Osteoblast (primary cell): ENCODE results near the gene CACNA2D1. TPM values are rescaled to one million over a fixed set of nuclear protein-coding genes. Genes with fewer than 3 reads are reported as not detected.

Experiments
- DNase-seq: peaks from one replicate; pipeline ENCODE4 v3.0.0; 2011; ENCODE audit warnings: low spot score, mixed read lengths; ENCODE audit not compliant: insufficient read length; ENCODE audit errors: missing footprints
- H2AFZ ChIP-seq: 2 replicates; pipeline ENCODE4 v1.6.0; 2011; ENCODE audit warnings: mild to moderate bottlenecking, low read length
- H3K27ac ChIP-seq: 2 replicates; pipeline ENCODE4 v1.5.1; 2011; ENCODE audit warnings: mild to moderate bottlenecking, low read depth, low read length, moderate library complexity
- H3K27me3 ChIP-seq: 2 replicates; pipeline ENCODE4 v1.6.0; 2012; ENCODE audit warnings: mild to moderate bottlenecking, control low read depth, inconsistent platforms, low read length, moderate library complexity; ENCODE audit not compliant: insufficient read depth
- H3K36me3 ChIP-seq: 2 replicates; pipeline ENCODE4 v1.5.1; 2011; ENCODE audit warnings: mild to moderate bottlenecking, low read length, control low read depth, moderate library complexity; ENCODE audit not compliant: insufficient read depth
- H3K4me1 ChIP-seq: 2 replicates; pipeline ENCODE4 v1.5.1; 2011; ENCODE audit warnings: mild to moderate bottlenecking, low read length, control low read depth, moderate library complexity; ENCODE audit not compliant: insufficient read depth
- H3K4me2 ChIP-seq: 2 replicates; pipeline ENCODE4 v1.6.0; 2011; ENCODE audit warnings: mild to moderate bottlenecking, low read length; ENCODE audit not compliant: insufficient read depth
- H3K4me3 ChIP-seq: fragments of 200-600 bp; sonication (generic); 3 replicates; pipeline ENCODE4 v1.5.1; 2012; ENCODE audit warnings: mild to moderate bottlenecking, low read length, inconsistent platforms; ENCODE audit not compliant: insufficient read depth
- H3K79me2 ChIP-seq: 2 replicates; pipeline ENCODE4 v1.6.0; 2012; ENCODE audit warnings: mild to moderate bottlenecking, low read length, control low read depth, inconsistent platforms; ENCODE audit not compliant: insufficient read depth
- H3K9me3 ChIP-seq: 2 replicates; pipeline ENCODE4 v1.5.1; 2011; ENCODE audit warnings: low read depth, low read length, control low read depth
- H4K20me1 ChIP-seq: 2 replicates; pipeline ENCODE4 v1.6.0; 2012; ENCODE audit warnings: mild to moderate bottlenecking, low read length, control low read depth; ENCODE audit not compliant: insufficient read depth
- total RNA-seq: library from RNA; depleted of rRNA; stranded (reverse); fragments of >200 nt; gene quantifications from 2 replicates; pipeline ENCODE4 v1.2.3, GENCODE V29; 2012
- TF ChIP-seq, protein P1 (sequence below): IDR thresholded peaks from 2 replicates; pipeline ENCODE4 v1.5.1; 2011; ENCODE audit warnings: mild to moderate bottlenecking, low read depth, low read length, moderate library complexity; ENCODE audit errors: extremely low read depth

Gene CACNA2D1
- total RNA-seq, 1 donor = 145 TPM

DNA sequence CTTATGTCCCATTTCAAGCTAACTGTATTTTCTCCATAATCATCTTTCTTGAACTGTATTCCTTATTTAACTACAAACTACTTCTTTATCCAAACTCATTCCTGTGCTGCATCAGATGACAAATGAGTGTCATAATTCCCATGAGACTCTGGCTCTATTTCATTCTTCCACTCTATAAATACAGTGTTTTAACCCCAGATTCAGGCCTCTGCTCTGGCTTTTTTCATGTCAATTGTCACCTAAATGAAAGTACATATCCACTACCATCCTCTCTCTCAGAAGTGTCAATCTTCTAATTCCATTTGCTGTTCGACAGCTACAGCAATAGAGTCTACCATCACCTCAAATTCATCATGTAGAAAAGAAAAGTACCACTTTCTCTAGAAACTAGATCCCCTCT lies 172.7 kb downstream of the CACNA2D1 start:
- Histone ChIP-seq H3K27me3 (no peaks in the 10 kb centered on the region), H3K4me3 (no peak overlapping the region), H3K4me2 (no peak overlapping the region), H3K4me1 (peaks cover 20% of the 10 kb centered on the region), H3K27ac (no peak overlapping the region), H3K9me3 (no peaks in the 10 kb centered on the region), H2AFZ (no peak overlapping the region), H3K79me2 (peaks cover 2% of the 10 kb centered on the region), H3K36me3 (no peaks in the 10 kb centered on the region), H4K20me1 (peaks cover 9% of the 10 kb centered on the region)
- TF ChIP-seq, protein P1, sequence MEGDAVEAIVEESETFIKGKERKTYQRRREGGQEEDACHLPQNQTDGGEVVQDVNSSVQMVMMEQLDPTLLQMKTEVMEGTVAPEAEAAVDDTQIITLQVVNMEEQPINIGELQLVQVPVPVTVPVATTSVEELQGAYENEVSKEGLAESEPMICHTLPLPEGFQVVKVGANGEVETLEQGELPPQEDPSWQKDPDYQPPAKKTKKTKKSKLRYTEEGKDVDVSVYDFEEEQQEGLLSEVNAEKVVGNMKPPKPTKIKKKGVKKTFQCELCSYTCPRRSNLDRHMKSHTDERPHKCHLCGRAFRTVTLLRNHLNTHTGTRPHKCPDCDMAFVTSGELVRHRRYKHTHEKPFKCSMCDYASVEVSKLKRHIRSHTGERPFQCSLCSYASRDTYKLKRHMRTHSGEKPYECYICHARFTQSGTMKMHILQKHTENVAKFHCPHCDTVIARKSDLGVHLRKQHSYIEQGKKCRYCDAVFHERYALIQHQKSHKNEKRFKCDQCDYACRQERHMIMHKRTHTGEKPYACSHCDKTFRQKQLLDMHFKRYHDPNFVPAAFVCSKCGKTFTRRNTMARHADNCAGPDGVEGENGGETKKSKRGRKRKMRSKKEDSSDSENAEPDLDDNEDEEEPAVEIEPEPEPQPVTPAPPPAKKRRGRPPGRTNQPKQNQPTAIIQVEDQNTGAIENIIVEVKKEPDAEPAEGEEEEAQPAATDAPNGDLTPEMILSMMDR = no peak
- DNase-seq = no peak

DNA sequence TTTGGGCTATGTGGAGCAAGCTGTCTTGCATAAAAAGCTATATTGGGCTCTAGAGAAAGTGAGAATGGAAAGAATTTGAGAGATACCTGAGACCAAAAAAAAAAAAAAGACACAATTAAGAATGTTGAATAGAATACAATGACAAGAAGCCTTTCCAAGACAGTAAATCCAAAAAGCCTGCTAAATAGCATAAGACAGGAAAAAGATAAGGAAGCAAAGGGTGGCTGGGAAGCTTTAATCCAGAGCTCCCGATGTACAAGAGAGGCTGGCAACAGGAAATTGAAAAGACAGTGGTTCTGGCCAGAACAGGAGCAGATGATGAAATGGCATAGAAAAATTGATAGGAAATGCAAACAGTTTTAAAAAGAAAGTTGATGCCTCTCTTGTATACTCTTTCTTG lies 174.9 kb downstream of the CACNA2D1 start:
- Histone ChIP-seq H3K9me3 (no peaks in the 10 kb centered on the region), H3K4me1 (peaks cover 20% of the 10 kb centered on the region), H3K79me2 (no peaks in the 10 kb centered on the region), H3K27ac (no peak overlapping the region), H3K36me3 (no peaks in the 10 kb centered on the region), H3K27me3 (no peaks in the 10 kb centered on the region), H4K20me1 (peaks cover 13% of the 10 kb centered on the region), H3K4me2 (no peak overlapping the region), H2AFZ (no peak overlapping the region), H3K4me3 (no peak overlapping the region)
- no peak for DNase-seq
- TF ChIP-seq, protein P1 = no peak

DNA sequence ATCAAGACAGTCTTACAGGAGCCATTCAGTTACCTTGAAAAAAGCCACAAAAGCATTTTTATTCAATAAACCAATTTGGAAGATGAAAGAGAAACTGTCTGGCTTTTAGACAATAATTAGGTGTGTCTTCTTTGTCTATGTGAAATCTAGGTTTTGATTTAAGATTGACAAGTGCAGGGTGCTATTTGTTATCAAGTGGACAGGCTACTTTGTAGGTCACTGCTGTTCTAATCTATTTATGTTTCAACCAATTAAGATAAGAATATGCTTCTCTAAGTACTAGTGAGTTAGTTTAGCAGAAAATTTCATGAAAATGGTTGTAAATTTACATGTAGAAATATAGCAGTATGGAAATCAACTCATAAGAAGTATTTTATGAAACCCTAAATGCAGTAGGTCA lies 177.5 kb downstream of the CACNA2D1 start:
- no peaks in the 10 kb centered on the region for H3K9me3 ChIP-seq
- peaks cover 17% of the 10 kb centered on the region for H3K4me1 ChIP-seq
- no peaks in the 10 kb centered on the region for H3K79me2 ChIP-seq
- TF ChIP-seq, protein P1 = no peak
- peaks cover 3% of the 10 kb centered on the region for H3K36me3 ChIP-seq
- H3K27me3 ChIP-seq = no peaks in the 10 kb centered on the region
- H2AFZ ChIP-seq = no peak overlapping the region
- H4K20me1 ChIP-seq = peaks cover 16% of the 10 kb centered on the region
- H3K4me3 ChIP-seq = no peak overlapping the region
- no peak overlapping the region for H3K4me2 ChIP-seq
- no peak for DNase-seq
- no peak overlapping the region for H3K27ac ChIP-seq

DNA sequence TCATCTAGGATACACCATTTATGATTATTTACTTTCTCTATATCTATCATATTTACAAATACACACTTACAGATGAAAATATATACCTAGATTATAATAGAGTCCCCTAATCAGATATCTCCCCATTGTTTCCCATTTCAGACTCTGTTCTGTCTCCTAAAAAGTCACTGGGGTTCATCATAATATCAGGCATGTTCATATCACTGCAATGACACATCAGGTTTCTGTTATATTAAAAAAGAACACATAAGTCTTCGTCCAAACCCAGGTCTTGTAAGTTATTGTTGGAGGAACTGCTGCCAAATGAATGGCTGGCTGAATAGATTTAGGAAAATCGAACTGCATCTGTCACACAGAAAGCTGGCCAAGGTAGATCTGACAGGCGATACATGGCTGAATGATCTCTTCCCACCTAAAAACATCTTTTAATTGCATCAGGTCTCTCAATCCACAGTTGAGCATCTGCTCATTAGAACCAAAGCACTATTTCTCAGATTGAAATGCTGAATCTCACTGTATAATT lies 178.7 kb downstream of the CACNA2D1 start:
- Histone ChIP-seq H4K20me1 (peaks cover 16% of the 10 kb centered on the region), H3K27me3 (no peaks in the 10 kb centered on the region), H3K9me3 (no peaks in the 10 kb centered on the region), H3K36me3 (peaks cover 3% of the 10 kb centered on the region), H3K4me3 (no peak overlapping the region), H3K4me1 (peaks cover 12% of the 10 kb centered on the region), H3K79me2 (no peaks in the 10 kb centered on the region), H3K4me2 (no peak overlapping the region), H2AFZ (no peak overlapping the region), H3K27ac (no peak overlapping the region)
- TF ChIP-seq, protein P1 = no peak
- DNase-seq = no peak
